Activated B cell treated with CpG ODN at 0.5 μM for 24 hours (primary cell): ENCODE measurements around the gene PAM16. TPM values are rescaled to one million over a fixed set of nuclear protein-coding genes. Genes with fewer than 3 reads are reported as not detected.

Experiments
- ATAC-seq: fragments of 200-7000 bp; cut with Tn5 transposase; one replicate; pipeline ENCODE4 v1.10.0; 2021; ENCODE audit warnings: low read depth, mild to moderate bottlenecking, moderate library complexity
- CTCF ChIA-PET: fragments of 350-600 bp; sonication (Branson Sonifier 250); formaldehyde crosslinking; loops from one replicate; lab custom pipeline; 2021; ENCODE audit warnings: antibody characterized with exemption; lab: Charles Lee
- POLR2A ChIA-PET: fragments of 350-600 bp; sonication (Branson Sonifier 250); formaldehyde crosslinking; loops from one replicate; lab custom pipeline; 2021; ENCODE audit warnings: antibody characterized with exemption; lab: Charles Lee
- DNase-seq: peaks from one replicate; pipeline ENCODE4 v3.0.0; 2022
- H3K27ac Mint-ChIP-seq: one replicate; pipeline ENCODE4 v1.8.0; 2020; ENCODE audit warnings: mixed read lengths
- H3K27me3 Mint-ChIP-seq: one replicate; pipeline ENCODE4 v1.8.0; 2021; ENCODE audit warnings: mixed read lengths
- H3K36me3 Mint-ChIP-seq: one replicate; pipeline ENCODE4 v1.8.0; 2021; ENCODE audit warnings: low read depth, mixed read lengths
- H3K4me1 Mint-ChIP-seq: one replicate; pipeline ENCODE4 v1.8.0; 2021; ENCODE audit warnings: mixed read lengths
- H3K4me3 Mint-ChIP-seq: one replicate; pipeline ENCODE4 v1.8.0; 2020; ENCODE audit warnings: mild to moderate bottlenecking, mixed read lengths
- H3K9me3 Mint-ChIP-seq: one replicate; pipeline ENCODE4 v1.8.0; 2020; ENCODE audit warnings: mixed read lengths
- intact Hi-C: fragments of 100-400 bp; cut with micrococcal nuclease; formaldehyde crosslinking; loops from one replicate; pipeline ENCODE4 v1.15.1; 2024
- total RNA-seq: library from RNA; stranded (reverse); gene quantifications from 2 replicates; pipeline ENCODE4 v1.2.3, GENCODE V29; 2022
- TF ChIP-seq, protein P1 (sequence below): fragments of 200-600 bp; IDR thresholded peaks from one replicate; pipeline ENCODE4 v1.8.0; 2022; ENCODE audit warnings: antibody characterized with exemption, mild to moderate bottlenecking

Gene PAM16
- total RNA-seq, 1 donor from 2014 or later: 58.1 TPM

DNA sequence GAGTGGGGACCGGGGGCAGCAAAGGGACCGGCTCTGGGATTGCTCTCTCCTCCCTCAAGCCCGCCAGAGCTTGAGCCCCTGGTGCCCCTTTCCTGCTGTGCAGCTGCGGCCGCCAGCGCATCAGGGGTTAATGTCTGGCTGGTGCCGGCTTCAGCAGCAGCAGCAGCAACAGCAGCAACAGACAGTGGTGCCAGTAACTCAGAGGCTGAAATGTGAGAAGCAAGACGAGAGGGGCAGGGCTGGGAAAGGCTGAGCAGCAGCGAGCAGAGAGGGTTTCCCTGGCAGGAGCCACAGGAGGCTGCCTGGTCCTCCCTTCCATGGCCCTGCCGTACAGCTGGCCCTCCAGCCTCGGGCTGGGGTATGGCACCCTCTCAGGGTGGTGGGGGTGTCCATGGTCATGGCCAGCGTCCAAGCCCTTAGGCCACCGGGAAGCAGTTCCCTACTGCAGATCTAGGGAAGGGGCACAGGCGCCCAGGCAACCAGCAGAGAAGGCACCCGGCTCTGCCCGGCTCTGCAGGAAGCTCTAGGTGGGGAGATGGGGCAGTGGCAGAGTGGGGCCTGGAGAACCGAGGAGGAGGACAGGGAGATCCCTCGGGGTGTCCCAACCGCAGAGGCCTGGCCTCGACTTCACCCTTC lies 57.2 kb downstream of the PAM16 start:
- intact Hi-C loops: no loop called here
- CTCF ChIA-PET: no interaction called here
- no peak for ATAC-seq

DNA sequence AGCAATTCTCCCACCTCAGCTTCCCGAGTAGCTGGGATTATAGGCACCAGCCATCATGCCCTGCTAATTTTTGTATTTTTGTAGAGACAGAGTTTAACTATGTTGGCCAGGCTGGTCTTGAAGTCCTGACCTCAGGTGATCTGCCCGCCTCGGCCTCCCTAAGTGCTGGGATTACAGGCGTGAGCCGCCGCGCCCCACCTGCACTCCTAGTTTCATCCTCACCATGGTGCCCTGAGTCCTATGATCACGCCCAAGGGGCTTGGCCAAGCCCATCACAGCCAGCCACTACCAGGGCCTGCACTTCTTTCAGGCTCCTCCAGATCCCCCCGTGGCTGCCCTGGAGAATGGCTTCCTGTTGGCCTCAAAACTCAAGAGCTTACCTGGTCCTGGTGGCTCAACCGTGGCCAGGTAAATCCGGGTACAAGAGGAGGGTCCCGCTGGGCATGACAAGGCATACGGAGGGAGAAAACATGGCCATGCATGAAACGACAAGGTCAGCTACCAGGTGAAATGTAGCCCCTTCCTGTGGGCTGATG lies 57.9 kb downstream of the PAM16 start:
- DNase-seq (no peak), ATAC-seq (no peak)
- no peak overlapping the region for H3K4me3 Mint-ChIP-seq
- CTCF ChIA-PET: no interaction called here
- peaks cover 5% of the 10 kb centered on the region for H3K4me1 Mint-ChIP-seq
- no peak overlapping the region for H3K27ac Mint-ChIP-seq
- intact Hi-C loops: no loop called here
- no peaks in the 10 kb centered on the region for H3K9me3 Mint-ChIP-seq
- H3K36me3 Mint-ChIP-seq: no peaks in the 10 kb centered on the region
- peaks cover 8% of the 10 kb centered on the region for H3K27me3 Mint-ChIP-seq
- POLR2A ChIA-PET: no interaction called here
- TF ChIP-seq, protein P1, sequence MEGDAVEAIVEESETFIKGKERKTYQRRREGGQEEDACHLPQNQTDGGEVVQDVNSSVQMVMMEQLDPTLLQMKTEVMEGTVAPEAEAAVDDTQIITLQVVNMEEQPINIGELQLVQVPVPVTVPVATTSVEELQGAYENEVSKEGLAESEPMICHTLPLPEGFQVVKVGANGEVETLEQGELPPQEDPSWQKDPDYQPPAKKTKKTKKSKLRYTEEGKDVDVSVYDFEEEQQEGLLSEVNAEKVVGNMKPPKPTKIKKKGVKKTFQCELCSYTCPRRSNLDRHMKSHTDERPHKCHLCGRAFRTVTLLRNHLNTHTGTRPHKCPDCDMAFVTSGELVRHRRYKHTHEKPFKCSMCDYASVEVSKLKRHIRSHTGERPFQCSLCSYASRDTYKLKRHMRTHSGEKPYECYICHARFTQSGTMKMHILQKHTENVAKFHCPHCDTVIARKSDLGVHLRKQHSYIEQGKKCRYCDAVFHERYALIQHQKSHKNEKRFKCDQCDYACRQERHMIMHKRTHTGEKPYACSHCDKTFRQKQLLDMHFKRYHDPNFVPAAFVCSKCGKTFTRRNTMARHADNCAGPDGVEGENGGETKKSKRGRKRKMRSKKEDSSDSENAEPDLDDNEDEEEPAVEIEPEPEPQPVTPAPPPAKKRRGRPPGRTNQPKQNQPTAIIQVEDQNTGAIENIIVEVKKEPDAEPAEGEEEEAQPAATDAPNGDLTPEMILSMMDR: no peak

More for the DNA sequence above, 57.2 kb downstream of the PAM16 start:
- Mint-ChIP-seq H3K4me1 (no peaks in the 10 kb centered on the region), H3K27ac (no peak overlapping the region), H3K36me3 (no peaks in the 10 kb centered on the region), H3K4me3 (no peak overlapping the region), H3K9me3 (no peaks in the 10 kb centered on the region), H3K27me3 (peaks cover 8% of the 10 kb centered on the region)
- DNase-seq: no peak
- TF ChIP-seq, protein P1: no peak
- POLR2A ChIA-PET: no interaction called here

DNA sequence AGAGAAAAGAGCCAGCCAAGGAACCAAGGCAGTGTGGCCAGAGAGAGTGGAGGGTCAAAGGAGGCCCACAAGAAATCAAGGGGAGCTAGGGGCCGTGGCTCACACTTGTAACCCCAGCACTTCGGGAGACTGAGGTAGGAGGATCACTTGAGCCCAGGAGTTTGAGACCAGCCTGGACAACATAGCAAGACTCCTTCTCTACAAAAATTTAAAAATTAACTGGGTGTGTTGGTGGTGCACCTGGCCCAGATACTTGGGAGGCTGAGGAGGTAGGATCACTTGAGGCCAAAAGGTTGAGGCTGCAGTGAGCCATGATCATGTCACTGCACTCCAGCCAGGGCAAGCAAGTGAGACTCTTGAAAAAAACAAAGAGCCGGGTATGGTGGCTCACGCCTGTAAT lies 59.4 kb downstream of the PAM16 start:
- H3K27ac Mint-ChIP-seq: no peak overlapping the region
- peaks cover 9% of the 10 kb centered on the region for H3K4me1 Mint-ChIP-seq
- DNase-seq: no peak
- no peak for ATAC-seq
- ChIA-PET POLR2A (no interaction called here), CTCF (interaction anchor here (1.0 to 4.0 kb wide), 4 partner anchors 15 to 50 kb away, joined by 3 to 63 read pairs (median 4); no protein-coding TSS in a partner anchor)
- intact Hi-C loops: no loop called here
- H3K27me3 Mint-ChIP-seq: peaks cover 8% of the 10 kb centered on the region
- TF ChIP-seq, protein P1: no peak
- H3K9me3 Mint-ChIP-seq: no peaks in the 10 kb centered on the region
- H3K36me3 Mint-ChIP-seq: no peaks in the 10 kb centered on the region
- H3K4me3 Mint-ChIP-seq: no peak overlapping the region

Other genes with a start within 250 kb of the PAM16 start
- gene ADCY9, start 234.9 kb downstream of the PAM16 start, total RNA-seq: 1.3 and 2.0 TPM in 2 replicates
- not detected in 2 replicates for gene SRL, start 109.2 kb downstream of the PAM16 start, total RNA-seq
- 16.7 and 18.1 TPM in 2 replicates for gene TFAP4, start 78.3 kb downstream of the PAM16 start, total RNA-seq
- gene GLIS2, start 35.3 kb downstream of the PAM16 start, total RNA-seq: not detected in 2 replicates
- 0.11 and 0.15 TPM in 2 replicates for gene VASN, start 20.5 kb upstream of the PAM16 start, total RNA-seq
- gene CORO7, start 65.3 kb upstream of the PAM16 start, total RNA-seq: 74.6 and 86.6 TPM in 2 replicates
- gene DNAJA3, start 74.5 kb upstream of the PAM16 start, total RNA-seq: 55.3 and 62.6 TPM in 2 replicates
- gene NMRAL1, start 123.3 kb upstream of the PAM16 start, total RNA-seq: 30.0 and 42.4 TPM in 2 replicates
- gene HMOX2, start 125.1 kb upstream of the PAM16 start, total RNA-seq: 30.8 and 32.1 TPM in 2 replicates
- 12.5 and 12.9 TPM in 2 replicates for gene CDIP1, start 187.5 kb upstream of the PAM16 start, total RNA-seq
- gene C16orf96, start 205.0 kb upstream of the PAM16 start, total RNA-seq: 0.13 and 0.15 TPM in 2 replicates